GM12878 (cell line): ENCODE data around the gene IL1RAPL1. TPM values are rescaled to one million over a fixed set of nuclear protein-coding genes. Genes with fewer than 3 reads are reported as not detected.

ENCODE experiments used
- ATAC-seq: fragments of 200-7000 bp; cut with Tn5 transposase; 3 replicates; pipeline ENCODE4 v1.9.1; 2020; ENCODE audit warnings: mild to moderate bottlenecking, moderate library complexity
- BruUV-seq: library from RNA; stranded (reverse); fragments of 400-500 nt; replicated peaks from 2 replicates; lab custom pipeline; 2021; lab: Mats Ljungman, UMichigan
- CTCF ChIA-PET: fragments of 300-600 bp; sonication (Branson Sonifier 250); formaldehyde crosslinking; extraction: SDS; loops from one replicate; lab custom pipeline; 2021; ENCODE audit warnings: inconsistent platforms; lab: Yijun Ruan, JAX
- POLR2A ChIA-PET: fragments of 350-600 bp; formaldehyde crosslinking; extraction: SDS; loops from one replicate; lab custom pipeline; 2021; ENCODE audit warnings: inconsistent platforms; lab: Charles Lee
- RAD21 ChIA-PET: fragments of 300-600 bp; sonication (Branson Sonifier 250); formaldehyde crosslinking; loops from one replicate; lab custom pipeline; 2023; ENCODE audit warnings: antibody characterized with exemption; ENCODE audit not compliant: unreplicated experiment; lab: Charles Lee
- SMC1A ChIA-PET: fragments of 300-600 bp; sonication (Branson Sonifier 250); formaldehyde crosslinking; loops from one replicate; lab custom pipeline; 2023; ENCODE audit not compliant: unreplicated experiment, uncharacterized antibody; lab: Charles Lee
- DNase-seq: peaks from one replicate; pipeline ENCODE4 v3.0.0-alpha.2; 2011; ENCODE audit warnings: low read depth, low spot score
- FAIRE-seq: peaks from 3 replicates; lab custom pipeline; 2011; peaks lifted over from hg19 to GRCh38; lab: Jason Lieb, UNC
- H2AFZ ChIP-seq: 2 replicates; pipeline ENCODE4 v1.6.0; 2011; ENCODE audit warnings: low read depth, low read length, control low read depth; ENCODE audit not compliant: control insufficient read depth
- H3K27ac ChIP-seq: 2 replicates; pipeline ENCODE4 v1.5.1; 2011; ENCODE audit warnings: control low read depth; ENCODE audit not compliant: control insufficient read depth, insufficient read depth
- H3K27me3 ChIP-seq, 2 experiments: replicated peaks in 1 of 2; 2 replicates each; pipeline versions ENCODE4 v1.6.0 to v1.6.1; 2011; ENCODE audit warnings: low read length in 1 of 2; ENCODE audit not compliant: control insufficient read depth in 2 of 2, insufficient read depth in 2 of 2
- H3K36me3 ChIP-seq, 2 experiments: 2 replicates each; pipeline ENCODE4 v1.5.1; 2011; ENCODE audit warnings: low read length in 1 of 2; ENCODE audit not compliant: control insufficient read depth in 2 of 2, insufficient read depth in 2 of 2
- H3K4me1 ChIP-seq: 2 replicates; pipeline ENCODE4 v1.6.1; 2011; ENCODE audit warnings: mild to moderate bottlenecking, low read length, moderate library complexity, mixed read lengths; ENCODE audit not compliant: control insufficient read depth, insufficient read depth
- H3K4me2 ChIP-seq: 2 replicates; pipeline ENCODE4 v1.6.0; 2011; ENCODE audit warnings: control low read depth; ENCODE audit not compliant: control insufficient read depth, insufficient read depth
- H3K4me3 ChIP-seq: fragments of 200-600 bp; sonication (generic); 2 replicates; pipeline ENCODE4 v1.5.1; 2016
- H3K79me2 ChIP-seq: 2 replicates; pipeline ENCODE4 v1.6.0; 2011; ENCODE audit warnings: low read length; ENCODE audit not compliant: control insufficient read depth, insufficient read depth
- H3K9ac ChIP-seq: 2 replicates; pipeline ENCODE4 v1.8.0; 2011; ENCODE audit warnings: low read length, control low read depth, mixed read lengths; ENCODE audit not compliant: control insufficient read depth, insufficient read depth
- H3K9me3 ChIP-seq: replicated peaks from 3 replicates; pipeline ENCODE4 v1.5.1; 2011; ENCODE audit warnings: mild to moderate bottlenecking, low read length; ENCODE audit not compliant: control insufficient read depth, insufficient read depth
- H4K20me1 ChIP-seq: 2 replicates; pipeline ENCODE4 v1.6.0; 2011; ENCODE audit not compliant: control insufficient read depth, insufficient read depth
- ATF7 ChIP-seq: fragments of 450-650 bp; IDR thresholded peaks from 2 replicates; pipeline ENCODE4 v1.6.1; 2016; ENCODE audit warnings: low read depth, mild to moderate bottlenecking
- EGR1 ChIP-seq, 2 experiments: IDR thresholded peaks; 1 replicate in 1 of 2; 2 replicates in 1 of 2; pipeline ENCODE4 v1.6.1; 2011 to 2012; ENCODE audit warnings: low read depth in 2 of 2, low read length in 2 of 2, borderline replicate concordance in 1 of 2, mild to moderate bottlenecking in 1 of 2, moderate library complexity in 1 of 2
- IRF3 ChIP-seq: fragments of 450-650 bp; IDR thresholded peaks from 2 replicates; pipeline ENCODE4 v1.6.1; 2014; ENCODE audit warnings: mild to moderate bottlenecking
- KDM1A ChIP-seq: fragments of 200-600 bp; sonication (generic); IDR thresholded peaks from 2 replicates; pipeline ENCODE4 v1.6.1; 2016; ENCODE audit warnings: borderline replicate concordance
- STAT1 ChIP-seq: fragments of 450-650 bp; conservative IDR thresholded peaks from 2 replicates; pipeline ENCODE4 v1.6.1; 2014; ENCODE audit warnings: antibody characterized with exemption, mild to moderate bottlenecking
- TCF7 ChIP-seq: IDR thresholded peaks from 2 replicates; pipeline ENCODE4 v1.6.1; 2014; ENCODE audit warnings: antibody characterized with exemption, borderline replicate concordance
- ZNF592 ChIP-seq: fragments of 450-650 bp; IDR thresholded peaks from 2 replicates; pipeline ENCODE4 v1.6.1; 2017; ENCODE audit warnings: mild to moderate bottlenecking, moderate library complexity
- WGBS: methylation state at CpG from one replicate; pipeline ENCODE4 v1.1.6; 2016; ENCODE audit warnings: low lambda C conversion rate; ENCODE audit not compliant: insufficient replicate concordance, insufficient coverage; ENCODE audit errors: missing lambda C conversion rate; 5-methylcytosine and 5-hydroxymethylcytosine counted together
- in situ Hi-C: fragments of 300-500 bp; cut with MboI; formaldehyde crosslinking; loops from 9 replicates; pipeline ENCODE4 v1.14.3; 2018; ENCODE audit warnings: mixed read lengths
- intact Hi-C: fragments of 100-400 bp; cut with micrococcal nuclease; formaldehyde crosslinking; loops from one replicate; pipeline ENCODE4 v1.14.2; 2022; ENCODE audit not compliant: unreplicated experiment
- polyA plus RNA-seq, 11 experiments: library from polyadenylated mRNA; depleted of rRNA in 4 of 11; unstranded in 6 of 11; stranded (reverse) in 5 of 11; fragments of >200 nt; fragmentation: Nextera tagmentation in 4 of 11; fragmentation: Illumina TruSeq in 1 of 11; extraction: Ambion mirVana in 4 of 11; extraction: Trizol in 1 of 11; gene quantifications; 1 replicate in 1 of 11; 2 replicates in 10 of 11; pipeline versions ENCODE4 v1.2.1 to v1.2.3, GENCODE V29; 2011 to 2016; ENCODE audit warnings: inconsistent platforms in 2 of 11, missing spikeins in 2 of 11, low read depth in 1 of 11
- total RNA-seq, 4 experiments: library from RNA; depleted of rRNA in 3 of 4; stranded (reverse); fragments of >200 nt in 3 of 4; fragmentation: Illumina TruSeq in 1 of 4; extraction: Trizol in 1 of 4; gene quantifications; 2 replicates each; pipeline versions ENCODE4 v1.2.1 to v1.2.3, GENCODE V29; 2013 to 2021
- TF ChIP-seq, protein P1 (sequence below): fragments of 450-650 bp; IDR thresholded peaks from 2 replicates; pipeline ENCODE4 v1.6.1; 2016; ENCODE audit warnings: mild to moderate bottlenecking
- TF ChIP-seq, protein P2 (sequence below): fragments of 450-650 bp; formaldehyde crosslinking; IDR thresholded peaks from 2 replicates; pipeline ENCODE4 v1.4.0; 2022; ENCODE audit warnings: mild to moderate bottlenecking, moderate library complexity
- TF ChIP-seq, protein P3 (sequence below): IDR thresholded peaks from 2 replicates; pipeline ENCODE4 v1.6.1; 2011; ENCODE audit warnings: low read depth, low read length, improper control_type of control experiment, borderline replicate concordance

The IL1RAPL1 gene
- total and polyA plus RNA-seq, 10 of the 15 experiments (the other 5 are each of a cell fraction or from before 2014, with no cell fraction given), result not detected

- ATAC-seq (no peak), FAIRE-seq (no peak), DNase-seq (no peak)
- no peak overlapping the region for H3K4me2 ChIP-seq
- H3K9ac ChIP-seq, result no peak overlapping the region
- no peaks in the 10 kb centered on the region for H4K20me1 ChIP-seq
- ChIA-PET POLR2A (no interaction called here), SMC1A (no interaction called here), CTCF (no interaction called here), RAD21 (no interaction called here)
- H3K9me3 ChIP-seq, result no peaks in the 10 kb centered on the region
- H3K4me1 ChIP-seq, result no peaks in the 10 kb centered on the region
- H2AFZ ChIP-seq, result no peak overlapping the region
- H3K27ac ChIP-seq, result no peak overlapping the region
- in situ Hi-C loops (no loop called here), intact Hi-C loops (no loop called here)
- no peaks in the 10 kb centered on the region for H3K79me2 ChIP-seq
- WGBS, result 22% methylated on average over 2 of the region's 2 CpGs
- H3K4me3 ChIP-seq, result no peak overlapping the region
- no peak for TF ChIP-seq EGR1 (IDR thresholded peaks at IDR 0.05; ENCODE audit: borderline replicate concordance in 1 of 2, low read depth in 2 of 2, low read length in 2 of 2)
- TF ChIP-seq, protein P1, sequence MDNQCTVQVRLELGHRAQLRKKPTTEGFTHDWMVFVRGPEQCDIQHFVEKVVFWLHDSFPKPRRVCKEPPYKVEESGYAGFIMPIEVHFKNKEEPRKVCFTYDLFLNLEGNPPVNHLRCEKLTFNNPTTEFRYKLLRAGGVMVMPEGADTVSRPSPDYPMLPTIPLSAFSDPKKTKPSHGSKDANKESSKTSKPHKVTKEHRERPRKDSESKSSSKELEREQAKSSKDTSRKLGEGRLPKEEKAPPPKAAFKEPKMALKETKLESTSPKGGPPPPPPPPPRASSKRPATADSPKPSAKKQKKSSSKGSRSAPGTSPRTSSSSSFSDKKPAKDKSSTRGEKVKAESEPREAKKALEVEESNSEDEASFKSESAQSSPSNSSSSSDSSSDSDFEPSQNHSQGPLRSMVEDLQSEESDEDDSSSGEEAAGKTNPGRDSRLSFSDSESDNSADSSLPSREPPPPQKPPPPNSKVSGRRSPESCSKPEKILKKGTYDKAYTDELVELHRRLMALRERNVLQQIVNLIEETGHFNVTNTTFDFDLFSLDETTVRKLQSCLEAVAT, result no peak
- no peak for TF ChIP-seq IRF3
- no peak for TF ChIP-seq KDM1A
- no peak for TF ChIP-seq ZNF592
- TF ChIP-seq TCF7, result no peak
- TF ChIP-seq, protein P2, sequence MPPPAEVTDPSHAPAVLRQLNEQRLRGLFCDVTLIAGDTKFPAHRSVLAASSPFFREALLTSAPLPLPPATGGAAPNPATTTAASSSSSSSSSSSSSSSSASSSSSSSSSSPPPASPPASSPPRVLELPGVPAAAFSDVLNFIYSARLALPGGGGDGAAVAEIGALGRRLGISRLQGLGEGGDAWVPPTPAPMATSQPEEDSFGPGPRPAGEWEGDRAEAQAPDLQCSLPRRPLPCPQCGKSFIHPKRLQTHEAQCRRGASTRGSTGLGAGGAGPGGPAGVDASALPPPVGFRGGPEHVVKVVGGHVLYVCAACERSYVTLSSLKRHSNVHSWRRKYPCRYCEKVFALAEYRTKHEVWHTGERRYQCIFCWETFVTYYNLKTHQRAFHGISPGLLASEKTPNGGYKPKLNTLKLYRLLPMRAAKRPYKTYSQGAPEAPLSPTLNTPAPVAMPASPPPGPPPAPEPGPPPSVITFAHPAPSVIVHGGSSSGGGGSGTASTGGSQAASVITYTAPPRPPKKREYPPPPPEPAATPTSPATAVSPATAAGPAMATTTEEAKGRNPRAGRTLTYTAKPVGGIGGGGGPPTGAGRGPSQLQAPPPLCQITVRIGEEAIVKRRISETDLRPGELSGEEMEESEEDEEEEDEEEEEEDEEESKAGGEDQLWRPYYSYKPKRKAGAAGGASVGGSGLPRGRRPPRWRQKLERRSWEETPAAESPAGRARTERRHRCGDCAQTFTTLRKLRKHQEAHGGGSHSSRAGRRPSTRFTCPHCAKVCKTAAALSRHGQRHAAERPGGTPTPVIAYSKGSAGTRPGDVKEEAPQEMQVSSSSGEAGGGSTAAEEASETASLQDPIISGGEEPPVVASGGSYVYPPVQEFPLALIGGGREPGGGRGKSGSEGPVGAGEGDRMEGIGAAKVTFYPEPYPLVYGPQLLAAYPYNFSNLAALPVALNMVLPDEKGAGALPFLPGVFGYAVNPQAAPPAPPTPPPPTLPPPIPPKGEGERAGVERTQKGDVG (CRISPR knock-in tag), result no peak
- TF ChIP-seq, protein P3, sequence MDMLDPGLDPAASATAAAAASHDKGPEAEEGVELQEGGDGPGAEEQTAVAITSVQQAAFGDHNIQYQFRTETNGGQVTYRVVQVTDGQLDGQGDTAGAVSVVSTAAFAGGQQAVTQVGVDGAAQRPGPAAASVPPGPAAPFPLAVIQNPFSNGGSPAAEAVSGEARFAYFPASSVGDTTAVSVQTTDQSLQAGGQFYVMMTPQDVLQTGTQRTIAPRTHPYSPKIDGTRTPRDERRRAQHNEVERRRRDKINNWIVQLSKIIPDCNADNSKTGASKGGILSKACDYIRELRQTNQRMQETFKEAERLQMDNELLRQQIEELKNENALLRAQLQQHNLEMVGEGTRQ, result no peak
- TF ChIP-seq STAT1, result no peak
- TF ChIP-seq ATF7, result no peak
- BruUV-seq, result no TSS peak
- H3K36me3 ChIP-seq, result no peaks in the 10 kb centered on the region
- no peaks in the 10 kb centered on the region for H3K27me3 ChIP-seq
These were observed 549.7 kb downstream of the IL1RAPL1 start for GRCh38 chrX:29136904-29137303.
